Measurements from ENCODE around the gene CD93. TPM values are rescaled to one million over a fixed set of nuclear protein-coding genes. Genes with fewer than 3 reads are reported as not detected.

CD93 gene
- polyA plus RNA-seq, 2 of the 4 experiments (the other 2 are of a cell fraction) = not detected

GRCh38 chr20:23034721-23035671, 51.1 kb downstream of the CD93 start, which contains the start of gene SSTR4:
Gene SSTR4, plus strand, starts transcription at chr20:23035312. Its CDS starts 172 bp downstream, at chr20:23035484.
- FAIRE-seq (no peak), ATAC-seq (peak; percentile 7 to 41; a peak in 1 of 6 replicates)
- CTCF ChIA-PET = interaction anchor here (0.9 to 1.9 kb wide), 7 partner anchors 8 to 343 kb away, joined by 3 to 10 read pairs (median 3); no protein-coding TSS in a partner anchor

GRCh38 chr20:23033918-23034317, 52.2 kb downstream of the CD93 start:
- FAIRE-seq (no peak), ATAC-seq (no peak), DNase-seq (ENCODE audit: low read depth in 1 of 2, low spot score in 1 of 2) (no peak)
- no peaks in the 10 kb centered on the region for H3K9me3 ChIP-seq
- no peak overlapping the region for H3K4me2 ChIP-seq
- no peaks in the 10 kb centered on the region for H3K4me1 ChIP-seq
- H3K4me3 ChIP-seq = no peak overlapping the region
- CTCF ChIA-PET = interaction anchor here (0.9 to 1.5 kb wide), 6 partner anchors 8 to 167 kb away, joined by 3 to 4 read pairs (median 3); no protein-coding TSS in a partner anchor
- POLR2A ChIA-PET = no interaction called here
- 65% methylated on average over 4 of the region's 4 CpGs for WGBS (ENCODE audit: missing lambda C conversion rate)
- no peak overlapping the region for H3K27ac ChIP-seq
- no peak for TF ChIP-seq RCOR1 (IDR thresholded peaks at IDR 0.05; ENCODE audit: low read depth, low read length)
- TF ChIP-seq USF2 (IDR thresholded peaks at IDR 0.05) = no peak
- no peak for TF ChIP-seq GATA3 (IDR thresholded peaks at IDR 0.05; ENCODE audit: borderline replicate concordance)
- TF ChIP-seq MAX (IDR thresholded peaks at IDR 0.05) = no peak
- no peak for TF ChIP-seq RFX5 (IDR thresholded peaks at IDR 0.05)
- no peak for TF ChIP-seq EP300 (IDR thresholded peaks at IDR 0.05)
- no peak for TF ChIP-seq TFCP2L1 (CRISPR knock-in tag; IDR thresholded peaks at IDR 0.05)
- TF ChIP-seq KDM5A (IDR thresholded peaks at IDR 0.05) = no peak
- no peak for TF ChIP-seq BHLHE40 (IDR thresholded peaks at IDR 0.05; ENCODE audit: low read depth, low read length)
- no peak for TF ChIP-seq TP53 (CRISPR knock-in tag; IDR thresholded peaks at IDR 0.05)
- TF ChIP-seq ZNF302 (CRISPR knock-in tag; IDR thresholded peaks at IDR 0.05) = no peak
- TF ChIP-seq CBX2 (IDR thresholded peaks at IDR 0.05; ENCODE audit: borderline replicate concordance, low read depth) = no peak
- no peak for TF ChIP-seq JUN (IDR thresholded peaks at IDR 0.05)
- no peak for TF ChIP-seq MYC (IDR thresholded peaks at IDR 0.05; ENCODE audit: borderline replicate concordance, low read length)
- no peak for TF ChIP-seq CEBPB (IDR thresholded peaks at IDR 0.05)
- TF ChIP-seq FOSB (CRISPR knock-in tag; IDR thresholded peaks at IDR 0.05) = no peak

More at GRCh38 chr20:23034721-23035671, 51.1 kb downstream of the CD93 start, which contains the start of gene SSTR4:
- H3K27ac ChIP-seq = peak within 1 kb of the TSS; percentile 51 to 71; a peak in 5 of 6 replicates
- no peak for DNase-seq (ENCODE audit: low read depth in 1 of 2, low spot score in 1 of 2)
- POLR2A ChIA-PET = no interaction called here
- WGBS (ENCODE audit: missing lambda C conversion rate) = 46% methylated on average over 39 of the region's 83 CpGs
- H3K4me1 ChIP-seq = peaks cover 9% of the 10 kb centered on the region; the same call in 2 of the 3 replicates
- no peaks in the 10 kb centered on the region for H3K9me3 ChIP-seq
- TF ChIP-seq SREBF2 (IDR thresholded peaks at IDR 0.05) (no peak), E2F6 (IDR thresholded peaks at IDR 0.05; ENCODE audit: borderline replicate concordance, low read depth) (no peak), KDM5A (IDR thresholded peaks at IDR 0.05) (no peak), FOXS1 (CRISPR knock-in tag; IDR thresholded peaks at IDR 0.05) (no peak), HOXB5 (CRISPR knock-in tag; IDR thresholded peaks at IDR 0.05) (no peak), ATOH8 (CRISPR knock-in tag; IDR thresholded peaks at IDR 0.05; ENCODE audit: low read depth) (no peak), ZFP36 (IDR thresholded peaks at IDR 0.05; ENCODE audit: borderline replicate concordance, partially characterized antibody) (no peak), MYC (IDR thresholded peaks at IDR 0.05; ENCODE audit: borderline replicate concordance, low read length) (no peak), JUNB (IDR thresholded peaks at IDR 0.05) (no peak), MAZ (IDR thresholded peaks at IDR 0.05; ENCODE audit: borderline replicate concordance, low read depth, low read length) (no peak)
- peak within 1 kb of the TSS; percentile 33 for H3K4me3 ChIP-seq
- peak within 1 kb of the TSS; percentile 71 for H3K4me2 ChIP-seq
